NCI-H524 (cell line): ENCODE results near the gene MAFF.
A peak's percentile ranks its signal among the peaks of the same experiment; 100 is the strongest.
"Not testable (repeated sequence)": the region's sequence is repeated elsewhere in the genome, so short reads cannot be mapped to it uniquely, and the experiment has no call there.

Source experiments
- DNase-seq, 2 experiments: peaks; one replicate each; lab custom pipeline; 2025; lab: John Stamatoyannopoulos, UW

The MAFF gene

DNA sequence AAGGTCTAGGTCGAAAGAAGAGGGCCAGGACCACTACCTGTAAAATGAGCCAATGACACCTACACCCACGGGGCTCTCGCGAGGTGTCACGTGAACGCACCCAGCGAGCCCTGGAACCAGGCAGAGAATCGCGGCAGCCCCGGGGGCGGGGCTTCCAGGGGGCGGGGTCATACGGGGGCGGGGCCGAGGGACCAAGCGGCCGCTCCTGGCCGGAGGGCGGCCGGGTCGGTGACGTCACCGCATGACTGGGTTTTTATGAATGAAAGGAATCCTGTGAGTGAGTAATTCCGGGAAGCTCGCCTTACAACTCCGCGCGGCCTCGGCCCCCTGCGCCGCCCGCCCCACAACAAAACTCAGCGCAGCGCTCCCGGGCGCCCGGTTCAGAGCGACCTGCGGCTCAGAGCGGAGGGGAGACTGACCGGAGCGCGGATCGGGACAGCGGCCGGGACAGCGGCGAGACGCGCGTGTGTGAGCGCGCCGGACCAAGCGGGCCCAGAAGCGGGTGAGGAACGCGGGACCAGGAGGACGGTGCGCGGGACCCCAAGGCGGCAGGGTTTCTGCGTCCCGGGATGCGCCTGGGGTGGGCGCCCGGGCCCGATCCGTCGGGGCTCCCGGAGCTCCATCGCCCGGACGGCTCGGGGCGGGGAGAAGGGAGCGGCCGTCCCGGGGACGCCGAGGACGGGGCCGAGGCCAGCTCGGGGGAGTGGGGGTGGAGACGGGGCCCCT, at the start of gene MAFF:
MAFF (plus strand) TSS at position 284 of the 726 bp plus-strand sequence. CDS start 11,860 bp downstream, outside the sequence.
- DNase-seq = peak; percentile 90 to 93

DNA sequence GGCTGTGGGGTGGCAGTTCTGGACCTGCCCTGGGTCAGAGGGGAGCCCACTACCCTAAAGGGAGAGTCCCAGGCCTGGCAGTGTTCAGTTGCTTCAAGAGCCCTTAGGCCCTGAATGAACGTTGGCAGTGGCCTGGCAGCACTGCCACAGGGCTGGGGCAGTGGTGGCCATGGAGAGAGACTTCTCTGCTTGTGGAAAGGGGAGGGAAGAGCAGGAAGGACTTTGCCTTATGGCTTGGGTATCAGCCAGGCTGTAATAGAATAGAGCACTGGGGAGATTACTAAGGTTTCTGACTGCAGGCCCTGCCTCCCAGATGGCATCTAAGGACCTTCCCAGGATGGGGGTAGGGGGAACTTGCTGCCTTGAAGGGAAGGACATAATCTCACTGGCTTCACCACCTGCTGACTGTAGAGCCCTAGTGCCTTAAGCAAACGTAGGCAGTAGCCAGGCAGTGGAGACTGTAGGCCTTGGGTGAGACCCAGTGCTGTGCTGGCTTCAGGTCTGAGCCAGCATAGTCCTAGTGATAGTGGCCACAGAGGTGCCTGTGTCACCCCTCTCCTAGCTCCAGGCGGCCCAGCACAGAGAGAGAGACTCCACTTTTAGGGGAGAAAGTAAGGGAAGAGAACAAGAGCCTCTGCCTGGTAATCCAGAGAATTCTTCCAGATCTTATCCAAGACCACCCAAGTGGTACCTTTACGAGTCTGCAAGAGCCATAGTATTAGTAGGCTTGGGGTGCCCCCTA, 47.8 kb upstream of the MAFF start:
- DNase-seq = peak; percentile 97 to 98

DNA sequence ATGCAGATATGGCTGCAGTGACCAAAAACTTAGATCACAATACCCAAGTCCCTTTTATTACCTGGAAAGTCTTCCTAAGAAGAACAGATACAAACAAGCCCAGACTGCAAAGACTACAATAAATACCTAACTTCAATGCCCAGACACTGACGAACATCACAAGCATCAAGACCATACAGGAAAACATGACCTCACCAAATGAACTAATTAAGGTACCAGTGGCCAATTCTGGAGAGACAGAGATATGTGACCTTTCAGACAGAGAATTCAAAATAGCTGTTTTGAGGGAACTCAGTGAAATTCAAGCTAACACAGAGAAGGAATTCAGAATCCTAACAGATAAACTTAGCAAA, 47.3 kb upstream of the MAFF start:
- not testable (repeated sequence) for DNase-seq

DNA sequence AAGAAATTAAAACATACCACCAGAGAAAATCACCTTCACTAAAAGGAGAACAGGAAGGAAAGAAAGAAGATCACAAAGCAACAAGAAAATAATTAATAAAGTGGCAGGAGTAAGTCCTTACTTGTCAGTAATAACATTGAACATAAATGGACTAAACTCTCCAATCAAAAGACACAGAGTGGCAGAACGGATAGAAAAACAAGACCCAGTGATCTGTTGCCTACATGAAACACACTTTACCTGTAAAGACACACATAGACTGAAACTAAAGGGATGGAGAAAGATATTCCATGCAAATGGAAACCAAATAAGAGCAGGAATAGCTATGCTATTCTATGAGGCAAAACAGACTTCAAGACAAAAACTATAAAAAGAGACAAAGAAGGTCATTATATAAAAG, 46.1 kb upstream of the MAFF start:
- DNase-seq = no peak

DNA sequence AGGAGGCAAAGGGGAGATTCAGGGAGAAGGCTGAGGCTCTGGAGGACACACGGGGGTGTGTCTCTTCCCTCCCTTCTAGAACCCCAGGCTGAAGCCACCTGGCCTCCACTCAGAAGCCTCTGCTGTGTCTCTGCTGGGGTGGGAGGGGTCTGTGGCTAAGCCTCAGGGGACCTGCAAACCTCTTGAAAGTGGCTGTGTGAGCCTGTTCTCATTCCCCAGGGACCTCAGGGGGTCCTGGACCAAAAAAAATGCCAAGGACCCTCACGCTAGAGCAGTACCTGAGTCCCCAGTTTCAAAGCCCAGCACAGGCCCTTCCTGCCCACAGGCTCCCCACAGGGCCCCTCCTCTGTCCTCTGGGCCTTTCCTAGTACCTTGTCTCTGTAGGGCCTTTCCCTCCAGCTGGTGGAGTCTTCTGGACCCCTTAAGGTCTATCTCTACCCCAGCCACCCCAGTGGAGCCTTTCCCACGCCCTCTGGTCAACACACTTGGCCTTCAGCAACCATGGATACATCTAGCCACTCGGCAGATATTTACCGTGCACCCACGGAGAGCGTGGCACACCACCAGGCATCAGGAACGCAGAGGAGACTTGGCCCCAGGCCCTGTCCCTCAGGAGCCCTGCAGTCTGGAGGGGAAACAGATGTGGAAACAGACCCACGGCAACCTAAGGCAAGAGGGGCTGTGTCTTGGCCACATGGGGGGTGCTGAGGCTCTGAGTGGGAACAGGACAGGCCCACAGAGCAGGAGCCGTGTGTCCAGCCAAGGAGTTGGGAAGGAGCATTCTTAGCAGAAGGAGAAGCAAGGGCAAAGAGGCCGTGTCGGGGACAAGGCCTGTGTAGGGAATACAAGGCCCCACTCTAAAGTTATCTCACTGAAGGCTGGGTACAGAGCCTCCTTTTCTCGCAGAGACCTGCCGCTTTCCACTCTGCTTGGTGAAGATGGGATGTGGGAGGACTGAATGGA, 38.6 kb upstream of the MAFF start:
- DNase-seq = no peak

DNA sequence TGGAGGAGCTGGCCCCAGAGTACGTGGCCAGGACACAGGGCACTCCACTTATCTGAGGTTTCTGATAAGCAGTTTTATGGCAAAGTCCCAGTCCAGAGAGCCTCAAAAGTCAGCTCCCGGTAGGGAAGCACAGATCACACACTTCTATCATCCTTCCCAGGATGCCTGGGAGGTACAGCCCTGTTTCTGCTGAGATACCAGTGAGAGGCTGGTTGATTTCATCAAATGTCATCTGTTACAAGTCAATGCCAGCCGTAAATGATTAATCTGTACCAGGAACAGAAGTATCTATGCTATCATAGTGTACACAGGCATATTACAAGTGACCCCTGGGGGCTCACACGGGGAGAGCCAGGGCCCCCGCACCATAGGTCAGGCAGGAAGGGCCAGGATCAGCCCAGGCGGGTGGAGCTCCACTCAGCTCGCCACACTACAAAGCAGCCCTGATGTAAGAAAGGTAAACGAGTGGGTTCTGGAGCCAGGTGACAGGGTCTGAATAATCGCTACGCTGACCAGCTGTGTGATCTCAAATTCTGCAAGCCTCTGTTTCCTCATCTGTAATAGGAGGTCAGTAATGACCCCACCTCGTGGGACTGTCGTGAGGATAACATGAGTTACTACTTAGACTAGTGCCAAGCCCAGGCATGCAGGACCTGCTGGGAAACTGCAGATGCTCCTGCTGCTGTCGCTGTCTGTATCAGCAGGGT, 37.8 kb upstream of the MAFF start:
- DNase-seq = no peak

DNA sequence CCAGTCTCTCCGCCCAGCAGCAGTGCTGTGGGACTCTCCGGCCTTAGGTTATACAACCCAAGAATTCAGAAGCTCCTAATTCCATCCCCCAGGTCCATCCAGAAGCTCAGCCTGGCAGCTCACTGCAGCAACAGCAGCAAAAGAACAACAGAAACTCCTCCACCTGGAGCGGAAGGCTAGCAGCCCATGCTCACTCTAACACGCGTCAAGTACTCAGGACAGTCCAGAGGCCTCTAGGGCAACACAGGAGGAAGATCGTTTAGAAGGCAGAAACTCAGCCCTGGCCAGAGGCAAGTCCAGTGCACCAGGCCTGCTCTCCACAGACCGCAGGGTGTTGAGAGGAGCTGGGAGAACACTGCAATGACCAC, 37.3 kb upstream of the MAFF start:
- DNase-seq = no peak

DNA sequence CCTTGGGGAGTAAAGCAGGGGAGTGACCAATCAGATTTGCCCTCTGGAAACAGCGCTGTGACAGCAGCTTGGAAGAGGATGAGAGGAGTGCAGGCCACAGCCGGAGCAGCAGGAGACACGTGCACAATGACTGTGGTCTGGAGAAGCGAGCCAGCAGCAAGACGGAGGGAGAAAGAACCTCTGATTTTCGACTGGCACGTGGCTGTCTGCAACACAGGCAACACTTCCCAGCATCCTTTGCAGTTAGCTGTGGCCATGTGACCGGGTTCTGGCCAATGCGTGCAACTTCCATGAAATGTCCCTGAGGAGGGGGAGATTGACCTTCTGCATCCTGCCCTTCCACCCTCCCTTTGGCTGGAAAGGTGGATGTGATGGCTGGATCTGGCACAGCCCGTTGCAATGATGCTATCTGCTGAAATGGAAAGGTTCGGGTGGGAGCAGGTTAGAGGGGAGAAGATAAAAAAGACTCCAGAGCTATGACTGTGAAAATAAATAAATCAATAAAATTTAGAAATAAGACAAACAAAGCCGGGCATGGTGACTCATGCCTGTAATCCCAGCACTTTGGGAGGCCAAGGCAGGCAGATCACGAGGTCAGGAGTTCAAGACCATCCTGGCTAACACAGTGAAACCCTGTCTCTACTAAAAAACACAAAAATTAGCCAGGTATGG, 35.7 kb upstream of the MAFF start:
- DNase-seq = no peak

DNA sequence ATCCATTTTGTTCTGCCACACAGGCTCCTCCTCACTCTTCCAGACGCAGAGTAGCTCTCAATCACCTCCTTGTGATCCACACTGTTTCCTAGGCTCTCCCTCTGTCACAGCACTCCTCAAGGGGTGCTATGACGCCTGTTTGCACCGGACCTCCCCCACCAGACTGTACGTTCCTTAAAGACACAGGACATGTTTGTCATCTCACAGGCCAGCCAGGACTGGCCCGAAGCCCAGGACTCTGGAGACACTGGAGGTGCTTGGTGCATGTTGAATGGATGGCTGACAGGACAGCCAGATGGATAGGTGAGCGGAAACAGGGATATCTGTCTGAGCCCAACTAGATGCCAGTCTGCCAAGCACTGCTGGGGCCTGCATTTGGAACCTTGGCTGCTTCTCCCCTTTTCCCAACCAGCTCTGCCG, 33.8 kb upstream of the MAFF start:
- DNase-seq = no peak

DNA sequence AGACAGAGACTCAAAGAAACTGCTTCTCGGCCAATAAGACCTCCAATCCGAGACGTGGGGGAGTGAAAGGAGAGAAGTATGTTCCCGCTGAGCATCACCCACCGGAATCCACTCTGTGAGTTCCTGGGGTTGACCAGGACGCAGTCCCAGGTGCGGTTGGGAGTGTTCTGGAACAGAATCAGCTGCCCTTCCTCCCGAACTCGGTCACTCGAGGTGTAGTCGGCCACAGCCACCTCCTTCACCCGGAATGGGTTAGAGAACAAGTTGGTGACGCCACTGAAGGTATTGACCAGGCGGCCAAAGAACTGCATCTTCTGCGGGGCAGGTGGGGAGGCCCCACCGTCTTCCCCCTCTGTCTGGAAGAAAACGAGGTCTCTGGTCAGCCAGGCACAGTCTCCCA, 32.7 kb upstream of the MAFF start:
- DNase-seq = no peak

DNA sequence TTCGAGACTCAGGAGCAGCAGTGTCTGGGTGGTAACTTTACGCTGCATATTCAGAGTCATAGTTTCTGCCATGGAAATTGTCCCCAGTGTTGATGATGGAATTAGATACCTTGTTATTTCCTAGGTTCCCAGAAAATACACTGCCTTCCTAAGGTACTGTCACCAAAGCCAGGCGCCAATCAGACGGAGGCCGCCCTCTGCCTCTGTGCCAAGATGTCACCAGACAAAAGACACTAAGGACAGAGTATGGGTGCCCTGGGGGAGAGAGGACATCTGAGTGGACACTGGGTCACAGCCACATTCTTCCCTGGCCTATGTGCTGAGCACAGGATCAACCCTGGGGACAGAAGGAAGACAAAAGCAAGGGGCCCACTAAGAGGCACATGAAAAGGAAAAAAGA, 31.3 kb upstream of the MAFF start:
- no peak for DNase-seq

DNA sequence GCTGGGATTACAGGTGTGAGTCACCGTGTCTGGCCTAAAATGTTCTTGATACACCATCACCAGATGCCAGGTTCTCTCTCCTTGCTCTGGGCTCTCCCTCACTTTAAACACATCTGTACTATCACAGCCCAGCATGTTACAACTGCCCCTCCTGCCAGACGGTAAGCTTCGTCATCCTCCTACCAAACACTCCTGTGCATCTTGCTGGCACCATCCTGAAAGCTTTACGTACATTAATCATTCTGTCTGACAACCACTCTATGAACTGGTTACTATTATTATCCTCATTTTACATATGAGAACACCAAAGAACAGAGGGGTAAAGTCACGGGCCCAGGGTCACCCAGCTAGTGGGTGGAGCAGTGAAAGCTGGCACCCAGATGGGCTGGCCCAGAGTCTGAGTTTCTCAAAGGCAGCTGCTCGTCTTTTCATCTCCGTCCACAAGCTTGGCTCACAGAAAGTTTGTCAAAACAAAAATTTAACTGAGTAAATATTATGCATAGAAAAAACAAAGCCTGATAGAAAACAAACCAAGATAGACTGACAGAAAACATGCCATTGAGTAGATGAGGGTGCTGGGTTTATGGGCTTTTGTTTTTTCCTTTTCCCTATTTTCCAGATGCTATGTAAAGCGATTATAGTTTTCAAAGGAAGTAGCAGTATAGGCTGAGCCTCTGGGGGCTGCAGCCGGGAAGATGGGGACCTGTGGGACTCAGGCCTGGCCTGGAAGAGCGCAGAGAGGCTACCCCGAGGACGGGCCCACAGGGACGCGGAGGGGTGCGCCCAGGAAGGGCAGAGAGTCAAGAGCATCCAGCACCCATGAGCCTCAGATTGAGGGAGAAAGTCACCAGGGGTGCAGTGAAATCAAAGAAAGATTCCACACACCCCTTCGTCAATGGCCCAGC, 29.6 kb upstream of the MAFF start:
- no peak for DNase-seq

DNA sequence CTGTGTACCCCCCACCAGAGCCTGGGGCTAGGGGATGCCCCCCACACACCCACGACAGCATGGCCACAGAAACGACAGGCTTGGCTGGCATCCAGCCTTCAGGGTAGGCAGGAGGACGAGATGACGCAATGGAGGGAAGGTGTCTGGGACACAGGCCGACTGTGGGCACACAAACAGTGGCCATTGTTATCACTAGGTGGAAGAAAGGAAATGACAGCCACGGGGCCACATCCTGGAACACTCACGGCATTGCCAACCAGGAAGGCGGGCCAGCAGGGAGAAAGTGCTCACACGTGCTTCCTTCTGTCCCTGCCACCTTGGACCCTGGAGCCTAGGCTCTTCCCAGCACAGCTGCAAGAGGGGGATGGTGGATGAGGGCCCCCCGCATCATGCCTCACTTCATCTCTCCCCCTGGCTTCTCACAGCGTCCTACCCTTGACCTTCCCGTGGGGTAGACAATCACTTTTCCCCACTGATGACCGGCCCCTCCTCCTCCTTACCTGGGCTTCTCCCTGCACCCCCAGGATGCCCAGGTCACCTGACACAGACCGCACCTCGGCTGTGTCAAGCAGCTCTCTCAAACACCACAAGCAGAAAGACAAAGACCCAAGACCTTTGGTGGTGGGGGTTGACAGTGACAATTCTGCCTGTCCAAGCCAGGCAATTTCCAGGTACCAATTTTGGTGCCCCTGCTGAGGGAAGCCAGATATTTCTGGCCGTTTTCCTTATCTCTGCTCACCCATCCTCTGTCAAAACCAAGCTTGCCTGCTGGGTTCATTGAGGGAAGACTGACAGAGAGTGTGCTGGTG, 28.8 kb upstream of the MAFF start:
- DNase-seq = no peak

DNA sequence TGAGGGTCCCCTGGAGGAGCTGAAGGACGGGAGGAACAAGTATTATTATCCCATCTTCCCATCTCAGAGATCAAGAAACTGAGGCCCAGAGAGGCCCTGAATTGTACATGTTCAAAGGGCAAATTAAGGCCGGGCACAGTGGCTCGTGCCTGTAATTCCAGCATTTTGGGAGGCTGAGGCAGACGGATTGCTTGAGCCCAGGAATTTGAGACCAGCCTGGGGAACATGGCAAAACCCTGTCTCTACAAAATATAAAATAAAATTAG, 28.2 kb upstream of the MAFF start:
- DNase-seq = no peak

DNA sequence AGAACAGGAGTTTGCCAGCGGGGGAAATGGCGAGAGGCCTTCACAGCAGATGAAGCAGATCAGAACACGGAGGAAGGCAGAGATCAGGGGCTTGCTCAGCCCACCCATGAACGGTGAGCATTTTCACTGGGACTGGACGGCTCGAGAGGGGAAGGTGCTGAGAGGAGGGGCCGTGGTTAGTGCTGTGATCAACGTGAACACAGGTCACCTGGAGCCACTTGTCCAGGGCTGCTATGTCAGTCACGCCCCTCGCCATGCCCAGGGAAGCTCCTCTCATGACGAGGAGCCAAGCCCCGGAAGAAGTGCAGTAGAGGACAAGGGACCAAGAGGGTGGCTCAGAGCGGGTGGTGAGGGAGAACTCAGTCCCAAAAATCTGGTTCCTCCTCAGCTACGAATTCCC, 27.2 kb upstream of the MAFF start:
- no peak for DNase-seq

DNA sequence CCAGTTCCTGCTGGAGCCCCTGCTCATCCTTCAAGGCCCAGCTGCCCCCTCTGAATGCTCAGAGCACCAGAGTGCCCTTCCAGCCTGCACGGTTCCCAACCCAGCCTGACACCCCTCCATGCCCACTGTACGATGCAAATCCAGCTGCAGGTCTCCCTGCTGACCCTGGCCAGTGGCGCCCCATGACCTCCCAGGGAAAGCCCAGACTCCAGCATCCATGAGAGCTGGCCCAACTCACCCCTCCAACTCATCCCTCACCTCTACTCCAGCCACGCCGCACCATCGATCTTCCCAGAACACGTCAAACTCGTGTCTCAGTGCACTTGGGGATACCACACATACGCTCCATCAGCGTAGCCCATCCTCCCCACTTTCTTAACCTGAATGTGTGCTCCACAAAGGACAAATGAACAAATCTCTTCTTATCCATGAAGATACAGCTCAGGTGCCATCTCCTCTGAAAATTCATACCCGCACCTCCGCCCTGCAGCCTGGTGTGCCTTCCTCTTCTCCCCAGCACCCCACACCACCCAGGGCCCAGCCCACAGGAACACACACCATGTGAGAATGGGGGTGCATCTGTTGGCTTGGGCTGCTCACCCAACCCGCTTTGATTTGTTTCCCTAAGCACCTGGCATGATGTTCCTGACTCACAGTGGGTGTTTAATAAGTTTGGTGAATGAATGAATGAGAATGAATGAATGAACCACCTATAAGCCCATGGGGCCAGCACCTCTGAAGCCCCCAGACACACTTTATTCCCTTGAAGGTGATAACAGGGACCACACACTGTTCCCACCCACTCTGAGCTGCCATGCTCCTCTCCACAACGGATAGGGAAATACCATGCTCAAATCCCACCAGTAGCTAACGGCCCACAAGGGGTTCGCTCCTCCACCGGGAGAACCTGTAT, 26.3 kb upstream of the MAFF start:
- no peak for DNase-seq

DNA sequence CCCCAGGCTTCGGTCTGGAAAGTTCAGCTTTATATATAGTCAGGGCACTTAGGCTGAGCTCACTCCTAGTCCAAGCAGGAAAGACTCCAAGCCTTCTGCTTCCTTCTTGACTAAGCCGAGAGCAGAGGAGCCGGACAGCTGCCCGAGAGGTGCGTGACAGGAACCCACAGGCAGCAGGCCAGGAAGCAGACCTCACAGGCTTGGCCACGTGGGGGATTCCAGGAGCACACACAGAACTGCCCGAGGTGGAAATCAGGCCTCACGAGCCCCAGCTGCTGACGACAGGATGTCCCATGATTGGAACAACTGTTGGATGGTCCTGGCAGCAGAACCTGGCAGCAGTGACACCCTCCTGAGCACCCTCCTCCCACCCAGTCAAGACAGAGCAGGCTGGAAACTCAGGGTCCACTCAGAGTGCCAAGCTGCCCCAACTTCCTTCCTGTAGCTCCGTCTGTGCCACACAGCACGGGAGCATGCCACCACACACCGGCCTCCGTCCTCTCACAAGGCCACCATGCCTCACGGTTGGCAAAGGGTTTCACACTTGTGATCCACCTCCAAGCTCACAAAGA, 25.5 kb upstream of the MAFF start:
- no peak for DNase-seq

DNA sequence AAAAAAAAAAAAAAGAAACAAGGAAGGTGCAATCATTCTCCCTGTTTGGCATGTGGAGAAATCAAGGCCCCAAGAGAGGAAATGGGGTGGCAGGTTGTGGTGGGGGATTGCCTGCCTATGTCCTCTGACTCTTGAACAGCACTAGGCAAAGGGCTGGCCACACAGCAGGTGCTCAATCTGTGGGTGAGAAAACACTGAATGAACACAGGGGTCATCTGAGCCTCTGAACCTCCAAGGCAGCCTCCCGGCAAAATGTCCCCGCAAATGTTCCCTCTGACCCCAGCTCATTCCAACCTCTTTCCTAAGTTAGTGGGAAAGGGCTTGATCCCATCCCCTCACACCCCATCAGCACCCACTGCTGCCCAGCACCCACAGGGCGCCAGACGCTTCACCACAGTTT, 24.8 kb upstream of the MAFF start:
- no peak for DNase-seq
